ENCODE measurements around the gene RNF11.
"Not testable (repeated sequence)": the region's sequence is repeated elsewhere in the genome, so short reads cannot be mapped to it uniquely, and the experiment has no call there.

Gene RNF11, protein sequence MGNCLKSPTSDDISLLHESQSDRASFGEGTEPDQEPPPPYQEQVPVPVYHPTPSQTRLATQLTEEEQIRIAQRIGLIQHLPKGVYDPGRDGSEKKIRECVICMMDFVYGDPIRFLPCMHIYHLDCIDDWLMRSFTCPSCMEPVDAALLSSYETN

DNA sequence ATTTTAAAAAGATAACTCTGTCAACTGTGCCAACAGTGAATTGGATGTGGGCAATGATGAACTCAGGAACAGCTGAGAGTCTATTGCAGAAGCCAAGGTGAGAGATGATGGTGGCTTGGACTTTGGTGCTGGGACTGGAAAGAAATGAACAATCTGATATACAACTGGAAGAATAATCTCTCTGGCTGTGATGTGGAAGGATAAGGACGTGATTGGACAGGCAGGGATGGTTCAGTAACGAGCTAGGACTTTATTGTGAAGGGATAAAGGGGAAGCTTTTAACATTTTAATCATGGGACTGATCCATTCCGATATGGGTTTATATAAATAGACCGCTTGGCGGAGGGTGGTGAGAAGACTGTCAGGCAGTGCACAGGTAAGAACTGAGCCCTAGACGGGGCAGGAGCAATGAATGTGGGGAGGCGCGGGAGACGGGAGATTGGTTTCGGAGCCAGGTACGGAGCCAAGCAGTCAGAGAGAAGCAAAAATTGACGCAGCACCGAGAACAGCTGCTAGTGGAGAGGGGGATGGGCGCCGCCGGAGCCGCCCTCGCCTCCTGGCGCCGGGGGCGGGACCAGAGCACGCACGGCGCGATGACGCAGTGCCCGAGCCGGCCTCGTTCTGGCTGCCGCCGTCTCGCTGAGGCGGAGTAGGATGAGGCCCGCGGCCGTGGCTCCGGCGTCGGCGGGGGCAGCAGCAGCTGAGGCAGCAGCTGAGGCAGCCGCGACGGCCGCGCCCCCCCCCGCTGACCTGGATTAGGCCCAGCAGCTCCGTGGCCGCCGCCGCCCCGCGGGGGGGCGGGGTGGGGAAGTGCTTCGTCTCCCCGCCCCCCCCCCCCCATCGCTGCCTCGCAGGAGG is at the start of gene RNF11:
RNF11 (plus strand) TSS at position 601 of the 858 bp plus-strand sequence. CDS start 484 bp downstream, outside the sequence.
- DNase-seq (ENCODE audit: low read depth) = peak; percentile 86

DNA sequence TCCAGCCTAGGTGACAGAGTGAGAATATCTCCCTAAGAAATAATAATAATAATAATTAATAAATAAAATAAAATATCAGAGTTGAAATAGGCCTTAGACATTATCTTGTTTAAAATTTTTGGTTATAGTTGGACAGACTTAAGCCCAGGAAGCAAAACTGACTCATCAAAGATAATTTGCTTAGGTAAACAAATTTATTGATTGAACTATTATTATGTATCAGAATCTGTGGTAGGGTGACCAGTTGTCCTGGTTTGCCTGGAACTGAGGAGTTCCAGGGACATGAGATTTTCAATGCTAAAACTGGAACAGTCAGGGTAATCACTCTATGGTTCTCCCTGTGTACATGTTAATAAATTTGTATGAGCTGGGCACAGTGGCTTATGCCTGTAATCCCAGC is 47.8 kb upstream of the RNF11 start:
- no peak for DNase-seq (ENCODE audit: low read depth)

DNA sequence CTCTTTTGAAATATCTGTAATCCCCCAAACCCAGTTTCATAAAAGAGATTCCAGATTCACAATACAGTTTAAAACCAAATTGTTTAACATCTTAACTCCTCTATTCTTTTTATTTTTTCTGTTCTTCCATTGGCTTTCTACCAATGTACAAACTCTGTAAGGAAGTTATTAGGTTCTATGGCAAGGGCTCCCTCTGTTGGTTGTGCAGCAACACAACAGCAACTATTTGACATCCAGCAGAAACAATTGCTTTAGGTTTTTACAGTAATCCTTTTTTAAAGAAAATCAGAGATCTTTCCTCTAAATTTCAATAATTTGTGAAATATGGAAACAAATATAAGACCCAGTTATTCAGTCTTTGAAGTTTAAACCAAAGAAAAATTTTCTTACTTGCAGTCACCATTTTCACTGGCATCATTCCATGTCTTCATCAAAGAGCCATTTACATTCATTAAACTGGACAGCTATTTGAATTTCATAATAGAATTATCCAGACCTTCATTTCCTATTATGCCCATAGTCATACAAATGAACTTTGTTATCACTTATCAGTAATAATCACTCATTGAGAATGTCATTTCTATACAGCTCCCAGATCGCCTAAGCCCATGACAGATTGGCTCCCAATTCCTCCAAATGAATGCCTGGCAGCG is 46.5 kb upstream of the RNF11 start:
- DNase-seq (ENCODE audit: low read depth) = peak; percentile 30

DNA sequence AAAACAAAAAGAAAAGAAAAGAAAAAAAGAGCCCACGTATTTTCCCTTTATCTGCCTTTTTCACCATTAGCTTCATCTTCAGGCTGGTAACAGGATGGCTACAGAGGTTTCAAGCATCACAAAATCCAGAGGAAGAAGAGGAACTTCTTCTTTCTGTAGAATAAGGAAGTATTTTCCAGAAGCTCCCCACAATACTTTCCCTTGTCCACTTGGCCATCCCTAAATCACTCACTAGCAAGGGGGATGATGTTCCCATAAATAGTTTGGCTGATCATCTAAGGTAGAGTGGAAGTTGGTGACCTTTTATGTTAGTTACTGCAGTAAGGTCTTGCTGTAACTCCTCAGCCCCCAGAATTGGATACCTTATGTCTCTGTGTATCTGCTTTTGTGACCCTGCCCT is 45.1 kb upstream of the RNF11 start:
- DNase-seq (ENCODE audit: low read depth) = no peak

DNA sequence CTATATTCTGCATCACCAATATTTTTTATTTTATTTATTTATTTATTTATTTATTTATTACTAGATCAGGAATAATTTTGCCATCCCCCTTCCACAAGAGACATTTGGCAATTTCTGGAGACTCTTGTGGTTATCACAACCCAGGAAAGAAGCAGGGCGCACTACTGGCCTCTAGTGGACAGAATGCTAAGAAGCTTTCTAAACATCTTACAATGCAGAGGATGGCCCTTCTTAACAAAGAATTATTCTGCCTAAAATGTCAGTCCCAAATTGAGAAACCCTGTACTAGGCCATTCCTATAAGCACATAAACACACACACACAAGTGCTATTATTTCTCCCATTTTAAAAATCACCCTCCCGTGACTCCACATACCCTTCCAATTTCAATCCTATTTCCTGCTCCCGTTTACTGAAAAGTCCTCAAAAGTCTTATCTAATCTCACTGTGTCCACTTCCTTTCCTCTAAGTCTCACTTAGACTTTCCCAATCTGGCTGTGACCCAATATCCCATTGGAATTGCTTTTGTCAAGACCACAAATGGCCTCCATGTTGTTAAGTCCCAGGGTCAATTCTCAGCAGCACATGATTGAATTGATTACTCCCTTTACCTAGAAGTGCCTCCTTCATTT is 43.7 kb upstream of the RNF11 start:
- peak; percentile 35 for DNase-seq (ENCODE audit: low read depth)

DNA sequence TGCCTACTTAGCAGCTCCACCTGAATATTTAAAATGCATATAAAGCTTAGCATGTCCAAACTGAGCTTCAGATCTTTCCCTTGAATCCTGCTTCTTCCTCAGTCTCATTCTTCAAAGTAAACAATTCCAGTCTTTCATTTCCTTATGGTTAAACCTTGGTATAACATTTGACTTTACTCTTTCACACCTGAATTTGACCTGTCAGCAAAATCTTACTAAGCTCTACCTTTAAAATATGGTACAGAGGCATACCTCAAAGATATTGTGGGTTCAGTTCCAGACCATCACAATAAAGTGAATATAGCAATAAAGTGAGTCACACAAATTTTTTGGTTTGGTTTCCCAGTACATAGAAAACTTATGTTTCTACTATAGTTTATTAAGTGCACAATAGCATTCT is 42.5 kb upstream of the RNF11 start:
- no peak for DNase-seq (ENCODE audit: low read depth)

DNA sequence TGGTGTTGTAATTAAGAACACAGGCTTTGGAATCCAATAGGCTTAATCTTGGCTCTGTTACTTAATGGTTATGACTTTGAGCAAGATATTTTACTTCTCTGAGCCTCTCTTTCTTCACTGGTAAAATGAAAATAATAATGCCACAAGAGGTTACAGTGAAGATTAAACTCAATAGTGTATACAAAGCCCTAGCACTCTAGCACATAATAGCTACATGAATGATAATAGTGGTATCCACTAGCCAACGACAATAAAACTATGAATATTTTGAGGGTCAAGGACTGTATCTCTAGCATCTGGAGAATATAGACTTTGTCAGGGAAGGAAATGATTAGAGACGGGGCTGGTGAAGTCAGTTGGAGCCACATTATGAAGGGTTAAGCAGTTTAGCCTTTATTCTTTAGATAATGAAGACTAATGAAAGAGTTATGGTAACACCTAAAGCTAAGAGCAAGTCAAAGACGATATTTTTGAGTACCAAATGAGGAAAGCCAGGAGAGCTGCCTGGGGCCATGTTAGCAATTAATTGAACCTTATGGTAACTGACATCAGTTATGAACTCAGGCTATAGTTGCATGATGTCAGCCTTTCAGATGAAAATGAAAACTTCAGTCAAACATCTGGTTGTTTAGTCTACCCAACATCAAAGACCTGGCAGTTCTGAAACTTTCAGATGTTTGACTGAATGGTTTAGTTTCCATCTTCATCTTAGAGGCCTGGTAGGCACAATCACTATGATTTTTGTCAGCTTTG is 32.8 kb upstream of the RNF11 start:
- no peak for DNase-seq (ENCODE audit: low read depth)

DNA sequence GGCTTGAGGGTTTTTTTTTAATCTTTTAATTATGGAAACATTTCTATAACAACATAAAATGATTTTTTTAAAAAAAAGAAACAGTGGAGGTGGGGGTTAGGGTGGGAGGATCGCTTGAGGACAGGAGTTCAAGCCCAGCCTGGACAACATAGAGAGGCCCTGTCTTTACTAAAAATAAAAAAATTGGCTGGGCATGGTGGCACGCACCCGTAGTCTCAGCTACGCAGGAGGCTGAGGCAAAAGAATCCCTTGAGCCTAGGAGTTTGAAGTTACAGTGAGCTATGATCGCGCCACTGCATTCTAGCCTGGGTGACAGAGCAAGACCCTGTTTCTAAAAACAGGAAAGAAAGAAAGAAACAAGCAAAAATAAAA is 32.2 kb upstream of the RNF11 start:
- no peak for DNase-seq (ENCODE audit: low read depth)

DNA sequence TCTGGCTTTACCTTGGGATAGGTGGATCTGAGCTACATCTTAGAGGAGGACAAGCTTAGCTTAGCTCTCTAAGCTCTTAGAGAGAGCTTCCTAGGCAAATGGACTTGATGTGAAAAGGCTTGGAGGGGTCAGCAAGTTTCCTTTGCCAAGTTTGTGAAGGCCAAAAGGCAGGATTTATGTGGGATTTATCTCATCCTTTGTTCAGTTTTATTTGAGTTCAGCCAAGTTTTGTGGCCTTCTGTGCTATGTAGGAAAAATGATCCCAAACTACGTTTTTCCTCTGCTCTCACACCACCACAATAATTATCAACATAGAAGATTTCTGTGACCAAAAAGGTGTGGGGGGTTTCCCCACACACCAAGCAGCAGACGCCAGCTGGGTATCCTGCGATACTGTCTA is 26.0 kb upstream of the RNF11 start:
- no peak for DNase-seq (ENCODE audit: low read depth)

DNA sequence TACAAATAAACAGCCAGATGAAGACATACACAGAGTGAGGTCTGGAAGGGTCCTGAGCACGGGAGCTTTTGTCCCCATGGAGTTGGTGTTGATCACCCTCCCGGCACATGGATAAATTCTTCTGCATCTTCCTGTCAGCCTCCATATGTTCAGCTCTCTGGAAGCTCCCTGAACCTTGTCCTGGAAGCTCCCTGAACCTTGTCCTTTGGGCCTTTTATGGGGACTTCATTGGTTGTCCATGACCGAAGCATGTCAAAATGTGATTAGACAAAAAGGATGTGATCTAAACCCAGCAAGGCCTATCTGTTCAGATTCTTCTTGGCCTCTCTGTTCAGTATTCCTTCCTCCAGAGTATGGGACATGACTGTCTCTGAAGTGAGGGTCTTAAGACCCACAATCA is 25.4 kb upstream of the RNF11 start:
- DNase-seq (ENCODE audit: low read depth) = no peak

DNA sequence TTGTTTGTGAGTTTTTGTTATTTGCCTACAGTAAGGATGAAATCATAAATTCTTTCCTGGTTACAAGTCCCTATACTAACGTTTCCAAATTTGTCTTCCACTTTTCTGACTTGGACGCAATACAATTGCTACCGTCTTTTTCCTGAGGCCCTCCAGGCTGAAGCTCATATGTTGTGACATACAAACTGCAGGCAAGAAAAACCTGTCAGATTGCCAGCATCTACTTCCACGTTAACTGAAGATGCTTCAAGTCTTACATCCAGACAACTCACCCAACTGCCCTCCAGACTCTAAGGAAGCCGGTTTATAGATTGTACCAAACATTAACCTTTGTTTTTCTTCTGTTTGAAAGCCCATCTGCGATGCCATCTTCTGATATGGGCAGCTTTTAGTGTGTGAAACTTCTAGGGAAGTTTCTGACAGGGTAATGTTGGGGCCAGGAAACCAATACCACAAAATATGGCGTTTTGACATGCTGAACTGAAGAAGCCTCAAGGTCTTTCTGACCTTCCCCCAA is 21.4 kb upstream of the RNF11 start:
- no peak for DNase-seq (ENCODE audit: low read depth)

DNA sequence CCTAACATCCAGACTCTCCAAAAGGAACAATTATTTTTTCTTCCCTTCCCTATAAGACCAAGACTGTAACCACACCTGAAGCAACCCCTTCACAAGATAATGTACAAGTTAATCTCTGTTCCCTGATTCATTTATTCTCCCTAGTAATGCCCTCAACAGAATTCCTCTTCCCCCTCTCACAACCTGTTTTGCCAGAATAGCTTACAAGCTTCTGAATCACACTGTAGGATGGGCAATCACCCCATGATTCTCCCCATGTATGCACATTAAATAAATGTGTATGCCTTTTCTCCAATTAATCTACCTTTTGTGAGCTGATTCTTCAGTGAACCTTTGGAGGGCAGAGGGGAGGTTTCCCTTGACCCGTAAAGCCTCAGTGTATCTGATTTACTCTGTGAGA is 20.9 kb upstream of the RNF11 start:
- no peak for DNase-seq (ENCODE audit: low read depth)

DNA sequence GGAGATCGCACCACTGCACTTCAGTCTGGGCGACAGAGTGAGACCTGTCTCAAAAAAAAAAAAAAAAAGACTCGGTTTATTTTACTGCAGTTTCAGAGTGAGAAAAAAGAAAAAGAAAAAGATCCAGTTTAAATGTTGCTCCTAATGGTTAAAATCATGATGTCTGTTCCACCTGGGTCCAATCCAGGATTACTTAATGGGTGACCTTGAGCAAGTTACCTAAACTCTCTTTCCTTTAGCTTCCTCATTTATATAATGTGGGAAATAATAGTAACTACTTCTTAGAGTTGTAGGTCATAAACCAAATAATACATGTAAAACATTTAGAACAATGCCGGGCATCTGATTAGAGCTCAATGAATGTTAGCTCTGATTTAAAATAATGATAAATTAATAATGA is 19.4 kb upstream of the RNF11 start:
- DNase-seq (ENCODE audit: low read depth) = no peak

DNA sequence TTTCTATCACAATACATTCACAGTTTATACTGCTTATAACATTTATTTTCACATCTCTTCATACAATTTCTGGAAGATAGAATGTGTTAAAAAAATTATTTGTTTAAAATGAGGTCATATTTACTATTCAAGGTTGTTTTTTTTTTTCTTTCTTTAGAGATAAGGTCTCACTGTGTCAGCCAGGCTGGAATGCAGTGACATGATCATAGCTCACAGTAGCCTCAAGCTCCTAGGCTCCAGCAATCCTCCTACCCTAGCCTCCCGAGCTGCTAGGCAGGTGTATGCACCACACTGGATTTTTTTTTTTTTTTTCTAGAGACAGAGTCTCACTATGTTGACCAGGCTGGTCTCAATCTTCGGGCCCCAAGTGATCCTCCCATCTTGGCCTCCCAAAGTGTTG is 19.0 kb upstream of the RNF11 start:
- DNase-seq (ENCODE audit: low read depth) = no peak

DNA sequence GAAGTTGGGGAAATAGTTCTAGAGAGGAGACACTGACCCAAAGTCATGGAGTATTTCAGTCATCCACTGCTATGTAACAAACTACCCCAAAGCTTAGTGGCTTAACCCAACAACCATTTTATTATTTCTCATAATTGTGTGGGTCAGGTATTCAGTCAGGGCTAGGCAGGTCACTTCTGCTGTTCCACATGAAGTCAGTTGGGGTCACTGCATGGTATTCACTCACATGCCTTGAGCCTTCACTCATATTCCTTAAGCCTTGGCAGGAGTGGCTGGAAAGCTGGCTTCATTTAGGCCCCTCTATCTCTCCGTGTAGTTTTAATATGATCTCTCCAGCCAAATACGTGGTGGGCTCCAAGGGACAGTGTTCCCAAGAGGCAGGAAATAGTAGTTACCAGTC is 17.5 kb upstream of the RNF11 start:
- no peak for DNase-seq (ENCODE audit: low read depth)

DNA sequence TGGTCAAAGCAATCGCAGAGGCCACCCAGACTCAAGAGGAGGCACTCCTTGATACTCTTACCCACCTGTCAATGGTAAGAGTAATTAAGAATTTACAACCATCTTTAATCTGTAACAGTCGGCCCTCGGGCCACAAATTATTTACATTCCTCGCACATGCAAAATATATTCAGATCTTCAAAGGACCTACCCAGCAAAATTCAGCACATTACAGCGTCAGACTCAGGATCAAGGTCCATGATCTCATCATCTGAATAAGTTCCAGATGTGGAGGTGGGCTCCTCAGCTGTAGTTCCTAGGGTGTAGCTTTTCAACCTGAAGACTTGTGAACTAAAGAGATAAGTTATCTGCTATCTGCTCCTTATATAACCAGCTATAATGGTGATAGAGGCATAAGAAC is 17.1 kb upstream of the RNF11 start:
- DNase-seq (ENCODE audit: low read depth) = no peak

DNA sequence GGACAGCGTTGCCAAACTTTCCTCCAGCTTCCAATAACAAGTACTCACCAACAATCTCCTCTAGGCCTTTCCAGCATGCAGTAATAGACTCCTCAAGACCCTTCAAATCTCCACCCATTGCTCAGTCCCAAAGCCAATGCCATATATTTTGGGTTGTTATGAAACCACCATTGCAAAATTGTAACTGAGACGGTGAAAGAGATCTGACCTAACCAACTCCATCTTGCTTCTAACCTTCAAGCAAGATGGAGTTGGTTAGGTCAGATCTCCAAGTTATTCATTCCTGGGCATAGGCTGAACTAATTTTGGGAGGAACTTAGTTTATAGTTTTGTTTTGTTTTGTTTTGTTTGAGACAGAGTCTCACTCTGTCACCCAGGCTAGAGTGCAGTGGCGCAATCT is 14.5 kb upstream of the RNF11 start:
- DNase-seq (ENCODE audit: low read depth) = not testable (repeated sequence)

DNA sequence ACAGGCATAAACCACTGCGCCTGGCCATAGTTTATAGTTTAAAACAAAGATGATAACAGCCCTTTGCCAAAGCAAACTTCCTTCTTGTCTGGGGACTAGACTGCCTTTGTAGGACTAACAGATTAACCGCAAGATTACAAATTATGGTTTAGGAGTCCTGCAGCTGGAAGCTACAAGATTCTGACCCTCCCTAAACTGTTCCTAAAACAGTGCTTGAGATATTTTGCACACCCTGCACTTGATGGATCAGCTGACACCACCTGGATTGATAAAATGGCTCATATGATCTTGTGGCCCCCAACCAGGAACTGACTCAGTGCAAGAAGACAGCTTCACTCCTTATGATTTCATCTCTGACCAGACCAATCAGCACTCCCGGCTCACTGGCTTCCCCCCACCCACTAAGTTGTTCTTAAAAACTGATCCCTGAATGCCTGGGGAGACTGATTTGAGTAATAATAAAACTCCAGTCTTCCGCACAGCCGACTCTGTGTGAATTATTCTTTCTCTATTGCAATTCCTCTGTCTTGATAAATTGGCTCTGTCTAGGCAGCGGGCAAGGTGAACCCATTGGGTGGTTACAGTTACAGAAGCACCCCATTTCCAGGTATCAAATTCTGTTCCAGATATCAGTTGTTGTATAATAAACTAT is 13.8 kb upstream of the RNF11 start:
- no peak for DNase-seq (ENCODE audit: low read depth)

DNA sequence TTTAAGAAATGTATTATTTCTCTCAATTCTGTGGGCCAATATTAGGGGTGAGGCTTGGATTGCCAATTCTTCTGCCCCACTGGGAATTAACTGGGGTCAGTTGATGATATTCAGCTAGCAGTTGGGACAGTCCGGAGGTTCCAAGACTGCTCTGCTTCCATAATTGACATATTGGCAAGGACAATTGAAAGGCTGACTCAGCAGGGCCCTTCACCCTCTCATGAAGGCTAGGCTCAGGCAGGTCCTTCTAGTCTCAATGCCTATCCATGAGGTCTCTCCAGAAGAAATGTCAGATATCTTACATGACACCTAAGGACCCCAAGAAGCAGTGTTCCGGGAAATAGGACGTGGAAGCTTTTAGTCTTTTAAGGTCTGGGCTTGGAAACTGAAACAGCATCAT is 13.3 kb upstream of the RNF11 start:
- DNase-seq (ENCODE audit: low read depth) = no peak

DNA sequence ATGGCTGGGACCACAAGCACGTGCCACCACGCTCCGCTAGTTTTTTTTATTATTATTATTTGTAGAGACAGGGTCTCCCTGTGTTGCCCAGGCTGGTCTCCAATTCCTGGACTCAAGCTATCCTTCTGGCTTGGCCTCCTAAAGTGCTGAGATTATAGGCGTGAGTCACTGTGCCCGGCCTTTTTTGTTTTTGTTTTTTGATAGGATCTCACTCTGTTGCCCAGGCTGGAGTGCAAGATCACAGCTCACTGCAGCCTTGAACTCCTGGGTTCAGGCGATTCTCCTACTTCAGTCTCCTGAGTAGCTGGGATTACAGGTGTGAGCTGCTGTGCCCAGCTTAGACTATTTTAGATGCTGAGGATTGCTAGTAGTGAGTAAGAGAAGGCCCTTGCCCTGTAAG is 11.8 kb upstream of the RNF11 start:
- DNase-seq (ENCODE audit: low read depth) = no peak

DNA sequence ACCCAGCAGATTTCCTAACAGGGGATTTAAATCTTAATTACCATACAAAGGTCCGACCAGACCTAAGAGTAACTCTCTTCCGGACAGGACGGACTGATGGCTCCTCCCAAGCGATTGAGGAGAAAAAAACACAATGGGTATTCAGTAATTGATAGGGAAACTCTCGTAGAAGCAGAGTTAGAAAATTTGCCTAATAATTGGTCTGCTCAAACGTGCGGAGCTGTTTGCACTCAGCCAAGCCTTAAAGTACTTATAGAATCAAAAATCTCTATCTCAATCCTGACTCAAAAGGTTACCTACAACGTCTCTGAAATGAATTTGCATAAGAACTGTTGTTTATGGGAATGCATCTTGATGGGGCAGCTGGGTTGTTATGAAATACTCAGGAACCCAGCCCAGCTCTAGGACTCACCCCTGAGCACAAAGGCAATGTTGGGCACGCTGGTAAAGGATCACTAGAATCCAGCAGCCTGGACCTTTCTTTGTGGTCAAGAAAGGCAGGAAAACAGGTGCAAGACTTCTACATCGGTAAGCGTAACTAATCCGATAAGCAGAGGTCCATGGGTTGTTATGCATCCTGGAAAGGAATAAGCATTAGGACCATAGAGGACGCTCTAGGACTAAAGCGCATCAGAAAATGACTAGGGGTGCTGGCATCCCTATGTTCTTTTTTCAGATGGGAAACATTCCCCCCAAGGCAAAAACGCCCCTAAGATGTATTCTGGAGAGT is 8.7 kb upstream of the RNF11 start:
- DNase-seq (ENCODE audit: low read depth) = not testable (repeated sequence)
